Glutamatergic neuron (in vitro differentiated cells): ENCODE measurements around the gene RITA1. TPM values are rescaled to one million over a fixed set of nuclear protein-coding genes. Genes with fewer than 3 reads are reported as not detected.

Experiments used
- DNase-seq: peaks from one replicate; pipeline ENCODE4 v3.0.0; 2022
- H3K27ac Mint-ChIP-seq: one replicate; pipeline ENCODE4 v1.8.0; 2020; ENCODE audit warnings: mild to moderate bottlenecking, mixed read lengths, inconsistent platforms; ENCODE audit not compliant: unreplicated experiment
- H3K27me3 Mint-ChIP-seq: one replicate; pipeline ENCODE4 v1.8.0; 2020; ENCODE audit warnings: mild to moderate bottlenecking, moderate library complexity, mixed read lengths, inconsistent platforms; ENCODE audit not compliant: unreplicated experiment
- H3K36me3 Mint-ChIP-seq: one replicate; pipeline ENCODE4 v1.8.0; 2020; ENCODE audit warnings: mild to moderate bottlenecking, mixed read lengths, inconsistent platforms; ENCODE audit not compliant: unreplicated experiment
- H3K4me1 Mint-ChIP-seq: one replicate; pipeline ENCODE4 v1.8.0; 2020; ENCODE audit warnings: mild to moderate bottlenecking, low read depth, mixed read lengths, inconsistent platforms; ENCODE audit not compliant: unreplicated experiment
- H3K4me3 Mint-ChIP-seq: one replicate; pipeline ENCODE4 v1.8.0; 2020; ENCODE audit warnings: mild to moderate bottlenecking, mixed read lengths, inconsistent platforms; ENCODE audit not compliant: unreplicated experiment
- H3K9me3 Mint-ChIP-seq: one replicate; pipeline ENCODE4 v1.8.0; 2020; ENCODE audit warnings: mild to moderate bottlenecking, moderate library complexity, mixed read lengths, inconsistent platforms; ENCODE audit not compliant: unreplicated experiment
- microRNA-seq: library from miRNA; unstranded; fragments of <30 nt; microRNA quantifications from one replicate; pipeline ENCODE4, GENCODE V29; 2020; ENCODE audit not compliant: unreplicated experiment
- total RNA-seq: library from RNA; stranded (reverse); fragmentation: NEBNext Ultra II Directional; extraction: Animal tissue kit (Norgen Biotek cat#: 25700); gene quantifications from one replicate; pipeline ENCODE4 v1.2.1, GENCODE V29; 2021; ENCODE audit not compliant: unreplicated experiment
- TF ChIP-seq, protein P1 (sequence below): fragments of 200-600 bp; sonication (generic); IDR thresholded peaks from one replicate; pipeline ENCODE4 v1.5.0; 2021; ENCODE audit not compliant: partially characterized antibody, unreplicated experiment

The RITA1 gene
- total RNA-seq, 1 donor from 2014 or later: 6.7 TPM

- TF ChIP-seq, protein P1, sequence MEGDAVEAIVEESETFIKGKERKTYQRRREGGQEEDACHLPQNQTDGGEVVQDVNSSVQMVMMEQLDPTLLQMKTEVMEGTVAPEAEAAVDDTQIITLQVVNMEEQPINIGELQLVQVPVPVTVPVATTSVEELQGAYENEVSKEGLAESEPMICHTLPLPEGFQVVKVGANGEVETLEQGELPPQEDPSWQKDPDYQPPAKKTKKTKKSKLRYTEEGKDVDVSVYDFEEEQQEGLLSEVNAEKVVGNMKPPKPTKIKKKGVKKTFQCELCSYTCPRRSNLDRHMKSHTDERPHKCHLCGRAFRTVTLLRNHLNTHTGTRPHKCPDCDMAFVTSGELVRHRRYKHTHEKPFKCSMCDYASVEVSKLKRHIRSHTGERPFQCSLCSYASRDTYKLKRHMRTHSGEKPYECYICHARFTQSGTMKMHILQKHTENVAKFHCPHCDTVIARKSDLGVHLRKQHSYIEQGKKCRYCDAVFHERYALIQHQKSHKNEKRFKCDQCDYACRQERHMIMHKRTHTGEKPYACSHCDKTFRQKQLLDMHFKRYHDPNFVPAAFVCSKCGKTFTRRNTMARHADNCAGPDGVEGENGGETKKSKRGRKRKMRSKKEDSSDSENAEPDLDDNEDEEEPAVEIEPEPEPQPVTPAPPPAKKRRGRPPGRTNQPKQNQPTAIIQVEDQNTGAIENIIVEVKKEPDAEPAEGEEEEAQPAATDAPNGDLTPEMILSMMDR: no peak
- Mint-ChIP-seq H3K27me3 (peaks cover 4% of the 10 kb centered on the region), H3K27ac (no peak overlapping the region), H3K4me3 (no peak overlapping the region), H3K9me3 (peaks cover 7% of the 10 kb centered on the region), H3K4me1 (peaks cover 30% of the 10 kb centered on the region), H3K36me3 (no peaks in the 10 kb centered on the region)
- DNase-seq: no peak
Observed at GRCh38 chr12:113239288-113239771, 53.8 kb downstream of the RITA1 start.

DNA sequence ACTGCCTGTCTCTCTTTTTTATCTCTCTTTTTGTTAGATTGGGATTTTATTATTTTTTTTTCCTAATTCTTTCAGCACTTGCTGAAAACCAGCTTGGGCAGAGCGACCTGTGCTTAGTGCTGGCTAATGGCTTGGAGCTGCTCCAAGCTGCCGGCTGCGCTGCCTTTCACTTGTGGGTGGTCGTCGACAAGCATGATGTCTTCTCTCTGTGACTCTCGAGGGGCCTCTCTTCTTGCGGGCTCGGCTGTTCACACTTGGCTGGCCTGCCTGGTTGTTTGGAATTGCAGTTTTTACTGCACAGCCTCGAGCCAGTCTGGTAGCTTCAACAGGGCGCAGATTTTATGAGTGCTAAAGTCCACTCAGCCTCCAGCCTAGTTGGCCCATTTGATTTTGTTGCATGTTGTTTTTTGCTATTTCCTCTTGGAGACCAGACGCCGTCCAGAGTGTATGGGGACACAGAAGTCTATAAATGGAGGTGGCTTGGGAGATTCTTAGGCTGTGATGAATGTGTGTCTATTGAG, 54.4 kb downstream of the RITA1 start:
- Mint-ChIP-seq H3K27ac (peak overlapping the region; percentile 34), H3K9me3 (peaks cover 8% of the 10 kb centered on the region), H3K36me3 (no peaks in the 10 kb centered on the region), H3K4me1 (peaks cover 30% of the 10 kb centered on the region), H3K27me3 (peaks cover 4% of the 10 kb centered on the region), H3K4me3 (no peak overlapping the region)
- TF ChIP-seq, protein P1: no peak
- peak; percentile 55 for DNase-seq

DNA sequence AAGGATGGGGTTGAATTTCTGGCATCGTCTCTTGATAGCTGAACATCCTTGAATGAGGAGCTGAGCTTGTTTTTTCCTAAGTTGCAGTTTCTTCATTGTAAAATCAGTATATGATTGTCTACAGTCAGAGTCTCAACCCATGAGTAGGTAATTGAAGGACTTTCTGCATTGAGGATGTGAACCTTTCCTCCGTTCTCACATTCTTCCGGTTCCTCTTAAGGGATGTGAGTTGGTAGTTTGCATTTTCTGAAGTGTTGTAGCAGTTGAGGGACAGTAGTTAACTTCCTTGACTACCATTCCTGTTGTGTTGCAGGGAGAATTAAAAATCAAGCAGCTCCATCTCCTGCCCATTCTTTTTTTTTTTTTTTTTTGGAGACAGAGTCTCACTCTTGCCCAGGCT, 54.9 kb downstream of the RITA1 start:
- no peak overlapping the region for H3K4me3 Mint-ChIP-seq
- H3K9me3 Mint-ChIP-seq: peaks cover 8% of the 10 kb centered on the region
- peaks cover 30% of the 10 kb centered on the region for H3K4me1 Mint-ChIP-seq
- H3K36me3 Mint-ChIP-seq: no peaks in the 10 kb centered on the region
- peaks cover 7% of the 10 kb centered on the region for H3K27me3 Mint-ChIP-seq
- H3K27ac Mint-ChIP-seq: peak overlapping the region; percentile 34
- TF ChIP-seq, protein P1: no peak
- DNase-seq: no peak

GRCh38 chr12:113241191-113242025, 55.9 kb downstream of the RITA1 start:
- Mint-ChIP-seq H3K4me3 (peak overlapping the region; percentile 68), H3K27ac (peak overlapping the region; percentile 86), H3K9me3 (peaks cover 15% of the 10 kb centered on the region), H3K4me1 (peaks cover 38% of the 10 kb centered on the region), H3K27me3 (peaks cover 12% of the 10 kb centered on the region), H3K36me3 (no peaks in the 10 kb centered on the region)
- TF ChIP-seq, protein P1: no peak
- DNase-seq: peak; percentile 22

Small RNA genes within 50 kb of the gene (microRNA-seq; reads per million reads assigned to microRNA genes)
- gene MIR7106: 1.4 reads per million, percentile 3 among the genes with 10 or more reads in this experiment

Other genes starting within 250 kb of the RITA1 start
- gene OAS3, start 247.2 kb upstream of the RITA1 start, total RNA-seq: not detected
- not detected for gene OAS2, start 207.2 kb upstream of the RITA1 start, total RNA-seq
- 4.3 TPM for gene DTX1, start 129.0 kb upstream of the RITA1 start, total RNA-seq
- not detected for gene RASAL1, start 50.0 kb upstream of the RITA1 start, total RNA-seq
- not detected for gene CFAP73, start 36.0 kb upstream of the RITA1 start, total RNA-seq
- 16.9 TPM for gene DDX54, start 243 bp upstream of the RITA1 start, total RNA-seq
- 7.9 TPM for gene TPCN1, start 35.7 kb downstream of the RITA1 start, total RNA-seq
- gene SLC8B1, start 149.4 kb downstream of the RITA1 start, total RNA-seq: 27.9 TPM
- gene PLBD2, start 172.9 kb downstream of the RITA1 start, total RNA-seq: 85.7 TPM
- not detected for gene SDS, start 218.2 kb downstream of the RITA1 start, total RNA-seq
- 0.74 TPM for gene SDSL, start 236.7 kb downstream of the RITA1 start, total RNA-seq